Kidney epithelial cell (primary cell): ENCODE data around the gene TOMM20. TPM values are rescaled to one million over a fixed set of nuclear protein-coding genes. Genes with fewer than 3 reads are reported as not detected.

Experiments
- DNase-seq: peaks from one replicate; pipeline ENCODE4 v3.0.0-alpha.2; 2010; ENCODE audit warnings: low read depth
- H3K27me3 ChIP-seq: 2 replicates; pipeline ENCODE4 v1.6.0; 2011; ENCODE audit warnings: low read length; ENCODE audit not compliant: control insufficient read depth, insufficient read depth
- H3K36me3 ChIP-seq: 2 replicates; pipeline ENCODE4 v1.5.1; 2011; ENCODE audit warnings: low read length; ENCODE audit not compliant: control insufficient read depth, insufficient read depth
- H3K4me3 ChIP-seq: 2 replicates; pipeline ENCODE4 v1.5.1; 2011; ENCODE audit warnings: low read depth, mild to moderate bottlenecking, control low read depth, low read length
- total RNA-seq: library from RNA; depleted of rRNA; stranded (reverse); fragments of >200 nt; gene quantifications from 2 replicates; pipeline ENCODE4 v1.2.3, GENCODE V29; 2015
- TF ChIP-seq, protein P1 (sequence below): IDR thresholded peaks from 2 replicates; pipeline ENCODE4 v1.5.1; 2011; ENCODE audit warnings: mild to moderate bottlenecking, moderate library complexity, low read length, control low read depth, inconsistent platforms; ENCODE audit not compliant: insufficient read depth, poor library complexity, severe bottlenecking

Gene TOMM20
- total RNA-seq, 1 donor from 2014 or later = 139 TPM

DNA sequence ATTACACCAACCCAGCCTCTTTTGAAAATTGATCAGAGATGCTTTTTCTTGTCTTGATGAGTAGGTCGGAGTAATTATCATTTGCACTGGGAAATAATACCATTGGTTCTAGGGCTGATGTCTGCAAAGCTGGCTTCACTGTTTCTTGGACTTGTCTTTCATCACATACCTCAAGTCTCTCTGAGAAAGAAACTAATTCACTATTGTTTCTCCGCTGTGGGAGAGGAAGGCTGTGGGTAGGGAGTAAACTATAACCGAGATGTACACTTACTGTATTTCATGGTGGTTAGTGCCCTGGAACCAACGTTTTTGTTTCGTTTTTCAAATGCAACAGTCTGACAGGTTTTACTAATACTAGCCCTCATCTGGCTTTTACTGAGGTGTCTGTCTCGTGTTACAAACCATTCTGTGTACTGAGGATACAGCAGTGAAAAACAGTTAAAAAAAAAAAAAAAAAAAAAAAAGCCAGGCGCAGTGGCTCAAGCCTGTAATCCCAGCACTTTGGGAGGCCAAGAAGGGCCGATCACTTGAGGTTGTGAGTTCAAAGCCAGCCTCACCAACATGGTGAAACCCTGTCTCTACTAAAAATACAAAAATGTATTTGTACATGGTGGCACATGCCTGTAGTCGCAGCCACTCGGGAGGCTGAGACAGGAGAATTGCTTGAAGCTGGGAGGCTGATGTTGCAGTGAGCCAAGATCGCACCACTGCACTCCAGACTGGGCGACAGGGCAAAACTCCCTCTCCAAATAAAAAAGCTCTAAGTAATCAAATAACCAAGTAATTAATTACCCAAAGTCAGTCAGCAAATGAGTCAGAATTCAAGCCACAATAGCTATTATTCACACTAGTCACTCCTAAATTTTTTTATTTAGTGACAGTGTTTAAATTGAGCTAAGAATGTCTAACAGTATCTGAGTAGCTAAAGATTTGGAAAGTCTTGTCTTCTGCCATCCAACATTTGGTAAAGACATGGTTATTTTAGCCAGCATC, 23.3 kb downstream of the TOMM20 start:
- no peak for DNase-seq
- H3K4me3 ChIP-seq = no peak overlapping the region

DNA sequence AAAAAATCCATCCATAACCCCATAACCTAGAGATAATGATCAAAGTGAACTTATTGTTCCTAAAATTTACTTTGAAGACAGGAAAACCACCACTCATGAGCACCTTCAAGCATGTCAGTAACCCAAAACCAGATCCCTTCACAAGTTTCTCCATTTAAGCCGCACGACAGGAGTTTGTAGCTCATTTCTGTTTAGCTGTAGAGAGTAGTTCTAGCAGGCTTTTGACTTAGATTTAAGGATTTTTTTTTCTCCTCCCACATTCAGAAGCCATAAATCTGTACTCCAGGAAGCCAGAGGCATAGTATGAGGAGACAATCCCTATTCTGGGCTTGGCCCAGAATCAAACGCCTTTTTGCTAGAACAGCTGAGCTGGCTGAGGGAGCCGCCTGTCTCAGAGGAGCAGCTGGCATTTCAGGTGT, 25.6 kb downstream of the TOMM20 start:
- DNase-seq = no peak

More for the DNA sequence above, 23.3 kb downstream of the TOMM20 start:
- no peaks in the 10 kb centered on the region for H3K36me3 ChIP-seq
- TF ChIP-seq, protein P1, sequence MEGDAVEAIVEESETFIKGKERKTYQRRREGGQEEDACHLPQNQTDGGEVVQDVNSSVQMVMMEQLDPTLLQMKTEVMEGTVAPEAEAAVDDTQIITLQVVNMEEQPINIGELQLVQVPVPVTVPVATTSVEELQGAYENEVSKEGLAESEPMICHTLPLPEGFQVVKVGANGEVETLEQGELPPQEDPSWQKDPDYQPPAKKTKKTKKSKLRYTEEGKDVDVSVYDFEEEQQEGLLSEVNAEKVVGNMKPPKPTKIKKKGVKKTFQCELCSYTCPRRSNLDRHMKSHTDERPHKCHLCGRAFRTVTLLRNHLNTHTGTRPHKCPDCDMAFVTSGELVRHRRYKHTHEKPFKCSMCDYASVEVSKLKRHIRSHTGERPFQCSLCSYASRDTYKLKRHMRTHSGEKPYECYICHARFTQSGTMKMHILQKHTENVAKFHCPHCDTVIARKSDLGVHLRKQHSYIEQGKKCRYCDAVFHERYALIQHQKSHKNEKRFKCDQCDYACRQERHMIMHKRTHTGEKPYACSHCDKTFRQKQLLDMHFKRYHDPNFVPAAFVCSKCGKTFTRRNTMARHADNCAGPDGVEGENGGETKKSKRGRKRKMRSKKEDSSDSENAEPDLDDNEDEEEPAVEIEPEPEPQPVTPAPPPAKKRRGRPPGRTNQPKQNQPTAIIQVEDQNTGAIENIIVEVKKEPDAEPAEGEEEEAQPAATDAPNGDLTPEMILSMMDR = no peak
- no peaks in the 10 kb centered on the region for H3K27me3 ChIP-seq

DNA sequence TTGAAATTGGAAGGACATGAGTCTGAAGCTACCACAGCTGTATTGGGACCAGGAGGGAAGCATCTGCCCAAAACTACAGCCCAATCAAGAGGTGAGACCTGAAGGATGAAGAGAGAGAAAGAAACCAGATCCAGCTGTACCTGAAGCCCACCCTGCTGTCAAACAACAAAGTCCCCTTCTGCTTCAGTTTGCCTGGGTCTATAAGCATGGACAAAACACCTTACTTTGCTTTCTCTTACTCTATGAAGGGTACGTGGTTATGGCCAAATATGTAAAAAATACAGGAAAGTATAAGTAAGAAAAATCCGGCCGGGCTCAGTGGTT, 26.4 kb downstream of the TOMM20 start:
- H3K27me3 ChIP-seq = no peaks in the 10 kb centered on the region
- TF ChIP-seq, protein P1 = no peak
- H3K4me3 ChIP-seq = no peak overlapping the region
- H3K36me3 ChIP-seq = no peaks in the 10 kb centered on the region
- no peak for DNase-seq

More for the DNA sequence above, 25.6 kb downstream of the TOMM20 start:
- TF ChIP-seq, protein P1 = no peak
- H3K27me3 ChIP-seq = no peaks in the 10 kb centered on the region
- no peak overlapping the region for H3K4me3 ChIP-seq
- no peaks in the 10 kb centered on the region for H3K36me3 ChIP-seq

DNA sequence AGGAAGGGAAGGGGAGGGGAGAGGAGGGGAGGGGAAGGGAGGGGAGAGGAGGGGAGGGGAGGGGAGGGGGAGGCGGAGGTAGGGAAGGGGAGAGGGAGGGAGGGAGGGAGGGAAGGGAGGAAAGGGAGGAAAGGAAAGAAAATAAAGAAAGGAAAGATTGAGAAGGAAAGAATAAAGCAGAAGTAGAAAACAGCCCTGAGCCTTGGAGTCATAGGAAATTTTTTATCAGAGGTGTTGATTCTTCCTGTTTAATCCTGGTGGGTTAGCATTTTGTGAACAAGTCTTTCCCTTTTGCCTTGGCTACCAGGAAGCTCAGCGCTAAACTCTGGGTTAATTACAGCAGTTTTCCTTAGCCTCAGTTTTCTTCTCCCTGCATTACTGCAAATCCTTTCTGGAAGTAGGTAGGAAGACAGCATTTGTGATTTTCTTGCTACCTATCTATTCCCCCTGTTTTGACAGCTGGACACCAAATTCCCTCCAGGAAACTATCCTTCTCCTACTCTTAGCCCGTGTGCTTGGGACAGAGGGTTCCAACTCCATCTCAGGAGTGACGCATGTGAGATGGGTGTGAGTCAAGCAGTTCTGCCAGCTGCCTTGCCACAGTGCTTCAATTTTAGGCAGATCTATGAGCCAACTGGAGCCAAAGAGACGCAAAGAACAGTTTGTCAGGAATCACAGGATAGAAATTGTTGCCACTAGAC, 26.9 kb downstream of the TOMM20 start:
- no peak for DNase-seq
- TF ChIP-seq, protein P1 = no peak
- Histone ChIP-seq H3K27me3 (no peaks in the 10 kb centered on the region), H3K4me3 (no peak overlapping the region), H3K36me3 (no peaks in the 10 kb centered on the region)

DNA sequence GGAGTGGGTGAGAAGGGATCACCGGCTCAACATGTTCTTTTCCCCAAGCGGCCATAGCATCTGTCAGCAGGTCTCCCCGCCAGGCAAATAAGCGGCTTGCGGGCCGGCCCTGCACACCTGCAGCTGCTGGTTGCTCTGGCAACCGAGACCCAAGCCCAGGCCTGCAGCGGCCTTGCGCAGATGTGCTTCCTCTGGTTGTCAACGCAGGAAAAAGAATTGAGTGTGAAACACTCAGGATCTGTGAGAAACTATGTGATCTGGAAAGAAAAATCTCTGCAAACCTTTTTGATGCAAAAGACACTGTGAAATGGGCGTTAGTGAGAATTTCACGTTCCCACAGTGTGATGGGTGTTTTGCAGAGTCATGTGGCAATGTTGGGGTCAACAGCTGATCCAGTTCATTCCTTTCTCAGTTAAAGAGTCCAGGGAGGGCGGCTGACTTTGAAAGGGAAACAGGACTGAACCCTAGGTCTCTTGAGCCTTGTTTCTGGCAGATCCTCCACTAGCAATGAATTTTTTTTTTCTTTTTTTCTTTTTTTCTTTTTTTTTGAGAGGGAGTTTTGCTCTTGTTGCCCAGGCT, 28.4 kb downstream of the TOMM20 start:
- no peak for DNase-seq
- H3K27me3 ChIP-seq = no peaks in the 10 kb centered on the region
- H3K4me3 ChIP-seq = no peak overlapping the region
- TF ChIP-seq, protein P1 = no peak
- H3K36me3 ChIP-seq = no peaks in the 10 kb centered on the region
